SW 1271 (cell line): ENCODE data around the gene SLC25A43.
A peak's percentile ranks its signal among the peaks of the same experiment; 100 is the strongest.

Experiments used
- DNase-seq, 2 experiments: peaks; one replicate each; lab custom pipeline; 2025; lab: John Stamatoyannopoulos, UW

SLC25A43 gene

GRCh38 chrX:119500061-119500800, 101.1 kb downstream of the SLC25A43 start:
- no peak for DNase-seq

- no peak for DNase-seq
Measured at GRCh38 chrX:119501511-119502148, 102.5 kb downstream of the SLC25A43 start.

DNA sequence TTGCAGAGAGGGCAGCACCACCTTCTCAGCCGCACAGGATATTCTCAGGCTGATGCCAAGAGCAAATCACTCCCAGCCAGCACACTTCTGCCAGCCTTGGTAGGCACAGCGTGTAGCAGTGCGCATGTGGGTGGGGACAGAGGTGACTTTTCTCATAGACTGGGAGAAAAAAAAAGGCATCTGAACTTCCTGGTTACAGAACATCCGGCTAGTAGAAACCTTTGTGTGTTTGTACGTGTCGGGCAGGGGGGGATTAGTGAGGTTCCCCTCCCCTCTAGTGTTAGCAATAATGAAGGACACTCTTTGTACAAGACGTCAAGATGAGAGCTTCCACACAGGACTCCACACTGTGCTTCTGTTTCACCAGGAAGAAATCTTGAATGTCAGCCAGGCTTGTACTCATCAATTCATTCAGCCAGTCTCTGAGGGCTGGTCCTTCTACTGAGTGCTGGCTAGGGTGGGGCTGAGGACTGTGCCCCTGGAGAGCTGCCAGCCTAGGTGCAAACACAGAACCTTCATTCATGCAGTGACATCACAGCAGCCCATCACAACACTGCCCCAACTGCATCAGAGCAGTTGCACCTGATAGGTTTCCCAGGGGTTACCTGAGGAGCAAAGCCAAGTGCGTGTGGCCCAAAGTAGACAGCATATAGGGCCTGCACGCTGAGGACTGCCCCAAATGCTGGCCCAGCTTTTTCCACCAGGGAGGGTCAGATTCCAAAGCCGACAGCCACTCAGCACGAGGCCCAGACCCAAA, 103.8 kb downstream of the SLC25A43 start:
- DNase-seq, result no peak

GRCh38 chrX:119503484-119503861, 104.3 kb downstream of the SLC25A43 start:
- DNase-seq, result peak in 1 of 2 experiments; percentile 52
